Measurements from ENCODE around the gene CORO7. TPM values are rescaled to one million over a fixed set of nuclear protein-coding genes. Genes with fewer than 3 reads are reported as not detected.
"Not testable (repeated sequence)": the region's sequence is repeated elsewhere in the genome, so short reads cannot be mapped to it uniquely, and the experiment has no call there.

Gene CORO7
- total and polyA plus RNA-seq, 11 donors: 7.2 to 39.7 (median 10.1) TPM

DNA sequence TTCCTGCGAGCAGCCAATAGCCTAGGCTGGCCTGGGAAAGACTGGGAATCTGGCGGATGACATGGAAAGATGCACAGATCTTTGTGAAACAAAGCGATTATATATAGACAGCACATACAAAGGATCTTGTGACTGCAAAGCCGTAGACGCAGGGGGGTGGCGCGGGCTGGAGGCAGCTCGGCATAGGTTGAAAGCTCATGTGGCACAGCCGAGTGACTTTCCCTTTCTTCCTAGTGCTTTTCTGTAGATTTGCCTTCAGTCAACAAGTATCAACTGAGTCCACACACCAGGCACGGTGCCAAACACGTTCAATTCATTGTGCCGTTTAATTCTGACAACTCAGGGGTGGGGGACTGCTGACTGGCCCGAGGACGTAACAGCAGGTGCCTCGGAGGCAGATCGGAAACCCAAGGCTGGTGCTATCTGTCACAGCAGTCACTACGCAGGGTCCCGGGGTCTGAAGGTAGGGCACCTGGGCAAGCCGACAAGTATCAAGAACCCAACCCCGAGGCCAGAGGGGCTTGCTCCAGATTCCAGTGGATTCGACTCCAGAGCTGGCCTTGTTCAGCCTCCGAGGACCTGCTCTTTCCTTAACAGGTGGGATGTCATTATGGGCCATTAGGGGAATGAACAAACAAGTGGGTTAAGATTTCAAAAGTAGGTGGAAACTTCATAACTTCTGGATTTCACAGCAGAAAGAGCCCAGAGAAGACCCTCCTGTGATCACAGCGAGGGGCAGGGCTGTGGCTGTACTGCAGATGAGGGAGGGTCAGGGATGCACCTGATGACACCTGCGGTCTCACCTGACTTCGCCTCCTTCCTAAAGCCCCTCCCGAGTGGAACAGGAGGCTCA, 71.2 kb downstream of the CORO7 start:
- Histone ChIP-seq H3K4me3 (no peak overlapping the region), H3K36me3 (peaks cover 0 to 13% (median 4%) of the 10 kb centered on the region in 9 donors), H3K9me3 (no peaks in the 10 kb centered on the region), H3K27me3 (no peaks in the 10 kb centered on the region), H3K4me1 (peaks cover 0 to 56% (median 29%) of the 10 kb centered on the region in 12 donors), H3K27ac (no peak overlapping the region)
- WGBS, 4 donors: 80 to 87% (median 85%) methylated on average over 26 of the region's 26 CpGs
- intact Hi-C loops (cut with DNase I): no loop called here
- DNase-seq (no peak), ATAC-seq (no peak)
- no peak for TF ChIP-seq POLR2A (IDR thresholded peaks at IDR 0.05)
- TF ChIP-seq, protein P1, sequence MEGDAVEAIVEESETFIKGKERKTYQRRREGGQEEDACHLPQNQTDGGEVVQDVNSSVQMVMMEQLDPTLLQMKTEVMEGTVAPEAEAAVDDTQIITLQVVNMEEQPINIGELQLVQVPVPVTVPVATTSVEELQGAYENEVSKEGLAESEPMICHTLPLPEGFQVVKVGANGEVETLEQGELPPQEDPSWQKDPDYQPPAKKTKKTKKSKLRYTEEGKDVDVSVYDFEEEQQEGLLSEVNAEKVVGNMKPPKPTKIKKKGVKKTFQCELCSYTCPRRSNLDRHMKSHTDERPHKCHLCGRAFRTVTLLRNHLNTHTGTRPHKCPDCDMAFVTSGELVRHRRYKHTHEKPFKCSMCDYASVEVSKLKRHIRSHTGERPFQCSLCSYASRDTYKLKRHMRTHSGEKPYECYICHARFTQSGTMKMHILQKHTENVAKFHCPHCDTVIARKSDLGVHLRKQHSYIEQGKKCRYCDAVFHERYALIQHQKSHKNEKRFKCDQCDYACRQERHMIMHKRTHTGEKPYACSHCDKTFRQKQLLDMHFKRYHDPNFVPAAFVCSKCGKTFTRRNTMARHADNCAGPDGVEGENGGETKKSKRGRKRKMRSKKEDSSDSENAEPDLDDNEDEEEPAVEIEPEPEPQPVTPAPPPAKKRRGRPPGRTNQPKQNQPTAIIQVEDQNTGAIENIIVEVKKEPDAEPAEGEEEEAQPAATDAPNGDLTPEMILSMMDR (IDR thresholded peaks at IDR 0.05): no peak

DNA sequence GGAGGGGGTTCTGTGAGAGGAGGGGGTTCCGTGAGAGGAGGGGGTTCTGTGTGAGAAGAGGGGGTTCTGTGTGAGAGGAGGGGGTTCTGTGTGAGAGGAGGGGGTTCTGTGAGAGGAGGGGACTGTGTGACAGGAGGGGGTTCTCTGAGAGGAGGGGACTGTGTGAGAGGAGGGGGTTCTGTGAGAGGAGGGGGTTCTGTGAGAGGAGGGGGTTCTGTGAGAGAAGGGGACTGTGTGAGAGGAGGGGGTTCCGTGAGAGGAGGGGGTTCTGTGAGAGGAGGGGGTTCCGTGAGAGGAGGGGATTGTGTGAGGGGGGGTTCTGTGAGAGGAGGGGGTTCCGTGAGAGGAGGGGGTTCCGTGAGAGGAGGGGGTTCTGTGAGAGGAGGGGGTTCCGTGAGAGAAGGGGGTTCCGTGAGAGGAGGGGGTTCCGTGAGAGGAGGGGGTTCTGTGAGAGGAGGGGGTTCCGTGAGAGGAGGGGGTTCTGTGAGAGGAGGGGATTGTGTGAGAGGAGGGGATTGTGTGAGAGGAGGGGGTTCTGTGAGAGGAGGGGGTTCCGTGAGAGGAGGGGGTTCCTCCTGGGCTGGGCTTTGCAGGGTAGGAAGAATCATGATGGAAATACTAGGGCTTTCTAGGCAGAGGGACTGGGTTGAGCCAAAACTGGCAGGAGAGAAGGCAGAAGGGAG, 72.0 kb downstream of the CORO7 start:
- Histone ChIP-seq H3K36me3 (peaks cover 0 to 21% (median 10%) of the 10 kb centered on the region in 9 donors), H3K4me1 (peaks cover 0 to 59% (median 30%) of the 10 kb centered on the region in 12 donors)
- H3K9me3 ChIP-seq; H3K4me3 ChIP-seq; ATAC-seq; DNase-seq; intact Hi-C loops (cut with DNase I); H3K27me3 ChIP-seq; H3K27ac ChIP-seq: not testable (repeated sequence)
- 56 to 65% (median 60%) methylated on average over 10 of the region's 10 CpGs for WGBS, 4 donors

DNA sequence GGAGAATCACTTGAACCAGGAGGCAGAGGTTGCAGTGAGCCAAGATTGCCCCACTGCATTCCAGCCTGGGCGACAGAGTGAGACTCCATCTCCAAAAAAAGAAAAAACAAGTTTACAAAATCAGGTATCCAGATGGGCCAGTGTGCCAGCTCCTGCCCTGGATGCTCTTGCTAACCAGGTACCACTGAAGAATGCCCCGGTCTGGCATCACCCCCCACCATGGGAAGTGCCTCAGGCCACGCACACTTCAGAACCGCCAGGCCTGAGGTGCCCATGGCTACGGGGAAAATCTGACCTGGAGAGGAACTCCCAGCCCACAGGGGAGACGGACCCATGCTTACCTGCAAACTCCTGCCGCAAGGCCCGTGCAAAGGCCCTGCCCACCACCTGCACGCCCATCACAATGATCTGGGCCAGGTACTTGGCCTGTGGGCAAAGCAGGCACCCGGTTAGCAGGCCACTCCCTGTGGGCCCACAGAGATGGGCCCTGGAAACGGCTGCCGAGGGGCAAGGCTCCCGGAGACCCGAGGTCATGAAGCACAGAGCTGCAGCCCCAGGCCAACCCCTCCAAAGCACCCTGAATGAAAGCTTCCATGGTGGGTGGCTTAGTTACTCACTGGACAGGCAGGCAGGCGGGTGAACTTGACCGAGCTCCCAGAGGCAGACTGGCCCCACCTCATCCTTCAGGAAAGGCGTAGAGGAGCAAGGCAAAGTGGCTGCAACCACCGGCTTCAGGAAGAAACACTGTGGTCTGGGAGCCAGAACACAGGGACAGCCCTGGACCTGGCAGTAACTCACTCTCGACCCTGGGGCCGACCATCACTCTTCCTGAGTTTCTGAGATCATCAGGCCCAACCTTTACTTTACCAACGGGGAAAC, 73.3 kb downstream of the CORO7 start:
- Histone ChIP-seq H3K4me3 (no peak overlapping the region), H3K9me3 (no peaks in the 10 kb centered on the region), H3K4me1 (peaks cover 0 to 61% (median 30%) of the 10 kb centered on the region in 12 donors), H3K27ac (no peak overlapping the region), H3K36me3 (peaks cover 0 to 33% (median 18%) of the 10 kb centered on the region in 9 donors), H3K27me3 (no peaks in the 10 kb centered on the region)
- DNase-seq (no peak), ATAC-seq (peak in 1 of 4 donors; percentile 22)
- intact Hi-C loops (cut with DNase I): no loop called here
- WGBS, 4 donors: 79 to 87% (median 84%) methylated on average over 21 of the region's 21 CpGs
- no peak for TF ChIP-seq POLR2A (IDR thresholded peaks at IDR 0.05)

DNA sequence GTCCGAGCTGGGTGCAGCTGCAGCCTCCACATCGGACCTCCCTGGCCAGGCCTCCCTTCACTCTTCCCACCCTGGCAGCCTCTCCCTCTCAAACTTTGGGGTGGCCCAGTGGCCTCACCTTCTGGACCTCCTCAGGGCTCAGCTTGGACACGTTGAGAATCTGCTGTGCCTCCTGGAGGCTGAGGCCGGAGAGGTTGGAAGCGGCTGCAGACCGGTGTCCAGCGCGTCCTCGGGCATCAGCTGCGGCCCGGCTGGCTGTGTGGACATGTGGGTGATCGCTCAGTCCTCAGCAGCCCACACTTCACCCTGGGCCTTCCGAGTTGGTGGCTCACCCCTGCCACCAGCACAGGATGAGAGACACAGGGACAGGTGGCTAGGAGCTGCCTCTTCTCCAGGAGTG, 75.1 kb downstream of the CORO7 start:
- TF ChIP-seq POLR2A (IDR thresholded peaks at IDR 0.05): no peak
- TF ChIP-seq, protein P1 (IDR thresholded peaks at IDR 0.05): no peak
- Histone ChIP-seq H3K27ac (no peak overlapping the region), H3K4me1 (peaks cover 0 to 54% (median 23%) of the 10 kb centered on the region in 12 donors), H3K4me3 (no peak overlapping the region), H3K36me3 (peaks cover 0 to 52% (median 35%) of the 10 kb centered on the region in 9 donors), H3K27me3 (no peaks in the 10 kb centered on the region), H3K9me3 (no peaks in the 10 kb centered on the region)
- DNase-seq (no peak), ATAC-seq (no peak)
- intact Hi-C loops (cut with DNase I): no loop called here
- whole genome bisulfite sequencing, 4 donors: 88 to 93% (median 91%) methylated on average over 6 to 13 of the region's 13 CpGs
